ENCODE data around the gene KISS1R. TPM values are rescaled to one million over a fixed set of nuclear protein-coding genes. Genes with fewer than 3 reads are reported as not detected.

KISS1R gene
- total RNA-seq, 5 donors from 2014 or later (not counting 1 experiment from before 2014, with no cell fraction given) = 1.5 to 4.9 (median 2.8) TPM

DNA sequence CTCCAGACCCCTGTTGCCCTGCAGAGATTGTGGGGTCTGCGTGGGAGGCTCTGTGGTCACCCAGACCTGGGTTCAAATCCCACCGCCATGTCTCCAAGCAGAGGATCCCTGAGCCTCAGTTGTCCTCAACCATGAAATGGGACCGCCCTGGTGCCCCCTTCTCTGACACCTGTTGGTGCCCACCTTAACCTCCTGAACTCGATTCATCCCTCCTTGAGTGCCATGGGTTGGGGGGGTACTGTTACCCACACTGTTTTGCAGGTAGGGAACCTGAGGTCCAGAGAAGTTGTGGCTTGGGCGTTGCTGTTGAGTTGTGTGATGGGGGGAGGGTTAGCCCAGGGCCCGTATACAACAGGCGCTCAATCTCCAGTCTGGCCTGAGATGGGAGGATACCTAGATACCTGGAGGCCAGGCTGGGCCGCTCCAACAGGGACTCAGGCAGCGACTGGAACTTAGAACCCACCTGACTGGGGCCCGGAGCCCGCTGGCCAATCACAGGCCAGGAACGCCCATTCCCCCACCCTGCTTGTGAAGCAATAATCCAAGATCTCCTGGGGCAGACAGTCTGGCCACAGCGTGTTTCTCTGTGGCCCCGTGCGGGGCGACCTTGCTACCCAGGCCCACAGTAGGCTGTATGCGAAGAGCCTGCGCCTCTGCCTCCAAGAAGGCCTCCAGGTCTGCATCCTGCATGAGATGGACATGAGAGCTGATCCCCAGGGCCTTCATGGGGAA, 11.5 kb downstream of the KISS1R start:
- H3K4me1 ChIP-seq (ENCODE audit: control insufficient read depth in 1 of 2, extremely low read depth in 1 of 2, insufficient read depth in 2 of 2, low read length in 2 of 2) = peaks cover 7 to 54% of the 10 kb centered on the region in 2 experiments
- POLR2A ChIA-PET = no interaction called here

DNA sequence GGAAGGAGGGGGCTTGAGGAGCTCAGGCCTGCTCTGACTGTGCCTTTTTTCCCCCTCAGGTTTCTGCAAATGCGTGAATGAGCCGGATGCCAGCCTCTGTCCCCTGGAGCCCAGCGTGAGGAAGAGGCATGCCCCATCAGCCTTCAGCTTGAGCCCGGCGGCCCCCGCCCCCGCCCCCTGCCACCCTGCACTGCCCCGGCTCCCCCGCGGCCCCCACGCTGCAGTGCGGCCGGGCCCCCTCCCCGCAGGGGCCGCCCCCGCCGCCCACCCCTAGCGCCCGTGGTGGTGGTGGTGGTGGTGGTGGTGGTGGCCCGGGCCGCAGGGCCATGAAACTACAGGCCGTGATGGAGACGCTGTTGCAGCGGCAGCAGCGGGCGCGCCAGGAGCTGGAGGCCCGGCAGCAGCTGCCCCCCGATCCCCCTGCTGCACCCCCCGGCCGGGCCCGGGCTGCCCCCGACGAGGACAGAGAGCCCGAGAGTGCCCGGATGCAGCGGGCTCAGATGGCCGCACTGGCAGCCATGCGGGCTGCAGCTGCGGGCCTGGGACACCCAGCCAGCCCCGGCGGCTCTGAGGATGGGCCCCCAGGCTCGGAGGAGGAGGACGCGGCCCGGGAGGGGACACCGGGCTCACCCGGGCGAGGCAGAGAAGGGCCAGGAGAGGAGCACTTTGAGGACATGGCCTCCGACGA, 12.2 kb downstream of the KISS1R start:
- Histone ChIP-seq H3K36me3 (ENCODE audit: control insufficient read depth in 2 of 2, extremely low read depth in 1 of 2, insufficient read depth in 1 of 2, low read length in 1 of 2) (no peaks in the 10 kb centered on the region), H3K4me3 (ENCODE audit: control insufficient read depth in 1 of 2, extremely low read depth in 1 of 2, low read length in 1 of 2) (no peak overlapping the region), H3K27me3 (replicated peaks in 1 of 2; ENCODE audit: control insufficient read depth in 2 of 2, extremely low read depth in 1 of 2, insufficient read depth in 2 of 2, low read length in 1 of 2) (no peaks in the 10 kb centered on the region), H3K4me1 (ENCODE audit: control insufficient read depth in 1 of 2, extremely low read depth in 1 of 2, insufficient read depth in 2 of 2, low read length in 2 of 2) (peaks cover 7 to 48% of the 10 kb centered on the region in 2 experiments), H3K9me3 (no peaks in the 10 kb centered on the region), H3K27ac (ENCODE audit: low read length) (no peak overlapping the region)
- Mint-ChIP-seq H3K36me3 (no peaks in the 10 kb centered on the region), H3K27me3 (no peaks in the 10 kb centered on the region), H3K4me3 (no peak overlapping the region), H3K9me3 (no peaks in the 10 kb centered on the region), H3K27ac (no peak overlapping the region), H3K4me1 (peaks cover 17 to 20% (median 19%) of the 10 kb centered on the region in 3 donors)
- POLR2A ChIA-PET = no interaction called here
- WGBS (ENCODE audit: insufficient coverage) = 94% methylated on average over 17 of the region's 51 CpGs
- DNase-seq (no peak), ATAC-seq (replicated peaks in 1 of 4) (no peak)
- CTCF ChIA-PET = no interaction called here

More for the DNA sequence above, 11.5 kb downstream of the KISS1R start:
- Mint-ChIP-seq H3K36me3 (no peaks in the 10 kb centered on the region), H3K9me3 (no peaks in the 10 kb centered on the region), H3K4me3 (peak overlapping the region in 2 of 3 donors; percentile 9 to 78), H3K27ac (no peak overlapping the region), H3K4me1 (peaks cover 19 to 21% (median 20%) of the 10 kb centered on the region in 3 donors), H3K27me3 (no peaks in the 10 kb centered on the region)
- CTCF ChIA-PET = no interaction called here
- whole genome bisulfite sequencing (ENCODE audit: insufficient coverage) = 92% methylated on average over 14 of the region's 18 CpGs
- H3K4me3 ChIP-seq (ENCODE audit: control insufficient read depth in 1 of 2, extremely low read depth in 1 of 2, low read length in 1 of 2) = no peak overlapping the region
- H3K27ac ChIP-seq (ENCODE audit: low read length) = no peak overlapping the region
- H3K9me3 ChIP-seq = no peaks in the 10 kb centered on the region
- H3K27me3 ChIP-seq (replicated peaks in 1 of 2; ENCODE audit: control insufficient read depth in 2 of 2, extremely low read depth in 1 of 2, insufficient read depth in 2 of 2, low read length in 1 of 2) = no peaks in the 10 kb centered on the region
- DNase-seq (no peak), ATAC-seq (replicated peaks in 1 of 4) (no peak)
- no peaks in the 10 kb centered on the region for H3K36me3 ChIP-seq (ENCODE audit: control insufficient read depth in 2 of 2, extremely low read depth in 1 of 2, insufficient read depth in 1 of 2, low read length in 1 of 2)

DNA sequence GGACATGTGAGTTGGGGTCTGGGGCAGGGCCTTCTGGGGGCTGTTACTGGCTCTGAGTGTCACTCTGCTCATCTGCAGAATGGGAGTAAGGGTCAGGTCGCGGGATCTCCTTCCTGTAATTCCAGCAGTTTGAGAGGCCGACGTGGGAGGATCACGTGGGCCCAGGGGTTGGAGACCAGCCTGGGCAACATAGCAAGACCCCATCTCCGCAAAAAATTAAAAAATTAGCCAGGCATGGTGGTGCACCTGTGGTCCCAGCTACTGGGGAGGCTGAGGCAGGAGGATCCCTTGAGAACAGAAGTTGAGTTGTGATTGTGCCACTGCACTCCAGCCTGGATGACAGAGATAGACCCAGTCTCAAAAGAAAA, 12.7 kb downstream of the KISS1R start:
- Histone ChIP-seq H3K27me3 (replicated peaks in 1 of 2; ENCODE audit: control insufficient read depth in 2 of 2, extremely low read depth in 1 of 2, insufficient read depth in 2 of 2, low read length in 1 of 2) (no peaks in the 10 kb centered on the region), H3K4me1 (ENCODE audit: control insufficient read depth in 1 of 2, extremely low read depth in 1 of 2, insufficient read depth in 2 of 2, low read length in 2 of 2) (peaks cover 7 to 43% of the 10 kb centered on the region in 2 experiments), H3K27ac (ENCODE audit: low read length) (no peak overlapping the region), H3K36me3 (ENCODE audit: control insufficient read depth in 2 of 2, extremely low read depth in 1 of 2, insufficient read depth in 1 of 2, low read length in 1 of 2) (no peaks in the 10 kb centered on the region), H3K9me3 (no peaks in the 10 kb centered on the region), H3K4me3 (ENCODE audit: control insufficient read depth in 1 of 2, extremely low read depth in 1 of 2, low read length in 1 of 2) (no peak overlapping the region)
- Mint-ChIP-seq H3K4me3 (no peak overlapping the region), H3K36me3 (no peaks in the 10 kb centered on the region), H3K27me3 (no peaks in the 10 kb centered on the region), H3K9me3 (no peaks in the 10 kb centered on the region), H3K27ac (no peak overlapping the region), H3K4me1 (peaks cover 16 to 19% (median 18%) of the 10 kb centered on the region in 3 donors)
- POLR2A ChIA-PET = no interaction called here
- WGBS (ENCODE audit: insufficient coverage) = 100% methylated on average over 6 of the region's 6 CpGs
- ATAC-seq (replicated peaks in 1 of 4) = no peak
- CTCF ChIA-PET = no interaction called here
- DNase-seq = no peak

DNA sequence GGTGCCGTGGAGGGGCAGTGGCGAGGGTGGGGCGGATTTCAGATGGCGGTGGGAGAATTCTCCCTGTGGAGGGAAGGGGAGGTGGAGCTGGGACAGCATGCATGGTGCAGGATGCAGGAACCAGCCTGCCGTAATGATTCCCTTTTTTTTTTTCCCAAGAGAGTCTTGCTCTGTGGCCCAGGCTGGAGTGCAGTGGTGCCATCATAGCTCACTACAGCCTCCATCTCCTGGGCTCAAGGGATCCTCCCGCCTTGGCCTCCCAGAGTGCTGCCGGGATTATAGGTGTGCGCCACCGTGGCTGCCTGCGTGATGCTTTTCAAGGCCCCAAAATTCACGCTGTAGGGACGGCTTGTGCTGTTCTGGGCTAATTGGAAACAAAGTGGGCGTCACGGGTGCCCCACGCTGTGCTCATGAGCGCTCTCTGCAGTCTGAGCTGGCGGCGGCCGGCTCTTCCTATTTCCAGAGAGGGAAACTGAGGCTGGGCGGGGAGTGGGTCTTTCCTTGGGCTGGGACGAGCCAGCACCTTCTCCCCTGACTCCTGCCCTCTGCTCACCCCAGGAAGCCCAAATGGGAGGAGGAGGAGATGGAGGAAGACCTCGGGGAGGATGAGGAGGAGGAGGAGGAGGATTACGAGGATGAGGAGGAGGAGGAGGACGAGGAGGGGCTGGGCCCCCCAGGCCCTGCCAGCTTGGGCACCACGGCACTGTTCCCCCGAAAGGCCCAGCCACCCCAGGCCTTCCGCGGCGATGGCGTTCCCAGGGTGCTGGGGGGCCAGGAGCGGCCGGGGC, 14.9 kb downstream of the KISS1R start:
- peaks cover 7 to 32% of the 10 kb centered on the region in 2 experiments for H3K4me1 ChIP-seq (ENCODE audit: control insufficient read depth in 1 of 2, extremely low read depth in 1 of 2, insufficient read depth in 2 of 2, low read length in 2 of 2)
- H3K27ac Mint-ChIP-seq = no peak overlapping the region
- H3K9me3 Mint-ChIP-seq = no peaks in the 10 kb centered on the region

DNA sequence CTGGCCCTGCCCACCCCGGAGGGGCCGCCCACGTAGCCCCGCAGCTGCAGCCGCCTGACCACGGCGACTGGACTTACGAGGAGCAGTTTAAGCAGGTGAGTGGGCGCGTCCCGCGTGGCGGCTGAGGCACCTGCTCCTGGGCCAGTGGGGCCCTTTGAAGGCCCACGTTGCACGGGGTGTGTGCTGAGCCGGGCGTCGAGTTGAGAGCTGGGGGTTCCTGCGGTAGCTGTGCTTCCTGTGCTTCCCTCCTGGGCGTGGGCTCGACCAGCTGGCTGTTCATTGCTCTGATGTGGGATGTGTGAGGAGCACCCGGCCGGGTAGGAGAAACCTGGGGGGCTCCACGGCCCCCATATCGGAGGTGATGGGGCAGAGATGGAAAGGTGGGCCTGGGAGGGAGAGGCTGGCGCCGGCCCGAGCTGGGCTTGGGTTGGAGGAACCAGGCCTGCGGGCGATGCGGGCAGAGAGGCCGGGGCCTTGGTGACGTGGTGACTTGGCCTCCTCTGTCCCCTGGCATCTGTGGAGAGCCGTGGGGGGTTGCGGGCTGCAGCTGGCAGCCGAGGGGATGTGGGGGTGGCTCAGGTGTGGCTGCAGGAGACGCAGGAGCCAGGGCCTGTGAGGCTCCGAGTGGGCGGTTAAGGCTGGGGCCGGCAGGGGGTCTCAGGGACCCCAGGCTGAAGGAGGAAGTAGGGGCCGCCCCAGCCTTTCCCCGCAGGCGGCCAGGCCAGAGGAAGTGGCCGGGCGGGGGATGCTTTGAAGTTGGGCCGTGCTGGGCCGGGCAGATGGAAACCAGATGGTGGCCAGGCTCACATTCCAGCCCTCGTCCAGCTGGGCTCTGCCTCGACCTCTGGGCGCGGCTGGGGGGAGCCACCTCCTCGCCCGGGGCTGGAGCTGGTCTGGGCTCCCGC, 15.8 kb downstream of the KISS1R start:
- POLR2A ChIA-PET = no interaction called here
- no peaks in the 10 kb centered on the region for H3K27me3 ChIP-seq (replicated peaks in 1 of 2; ENCODE audit: control insufficient read depth in 2 of 2, extremely low read depth in 1 of 2, insufficient read depth in 2 of 2, low read length in 1 of 2)
- peak overlapping the region; percentile 63 to 72 for H3K27ac Mint-ChIP-seq
- H3K36me3 ChIP-seq (ENCODE audit: control insufficient read depth in 2 of 2, extremely low read depth in 1 of 2, insufficient read depth in 1 of 2, low read length in 1 of 2) = no peaks in the 10 kb centered on the region
- H3K9me3 ChIP-seq = no peaks in the 10 kb centered on the region
- peaks cover 7 to 32% of the 10 kb centered on the region in 2 experiments for H3K4me1 ChIP-seq (ENCODE audit: control insufficient read depth in 1 of 2, extremely low read depth in 1 of 2, insufficient read depth in 2 of 2, low read length in 2 of 2)
- ATAC-seq (replicated peaks in 1 of 4) (peak; percentile 74 to 88 (median 79)), DNase-seq (peak in 18 of 35 experiments; percentile 35 to 67 (median 48))
- peaks cover 3% of the 10 kb centered on the region for H3K36me3 Mint-ChIP-seq
- CTCF ChIA-PET = no interaction called here
- H3K27ac ChIP-seq (ENCODE audit: low read length) = no peak overlapping the region
- no peaks in the 10 kb centered on the region for H3K27me3 Mint-ChIP-seq
- WGBS (ENCODE audit: insufficient coverage) = 23% methylated on average over 53 of the region's 54 CpGs
- H3K4me3 ChIP-seq (ENCODE audit: control insufficient read depth in 1 of 2, extremely low read depth in 1 of 2, low read length in 1 of 2) = peak overlapping the region; percentile 30 to 41
- H3K9me3 Mint-ChIP-seq = peaks cover 0 to 3% (median 0%) of the 10 kb centered on the region in 3 donors
- peaks cover 26 to 31% (median 29%) of the 10 kb centered on the region in 3 donors for H3K4me1 Mint-ChIP-seq
- peak overlapping the region; percentile 59 to 80 (median 72) for H3K4me3 Mint-ChIP-seq

More for the DNA sequence above, 14.9 kb downstream of the KISS1R start:
- H3K4me3 Mint-ChIP-seq = peak overlapping the region in 2 of 3 donors; percentile 37 to 80
- no peaks in the 10 kb centered on the region for H3K27me3 Mint-ChIP-seq
- no peaks in the 10 kb centered on the region for H3K36me3 Mint-ChIP-seq
- H3K36me3 ChIP-seq (ENCODE audit: control insufficient read depth in 2 of 2, extremely low read depth in 1 of 2, insufficient read depth in 1 of 2, low read length in 1 of 2) = no peaks in the 10 kb centered on the region
- CTCF ChIA-PET = no interaction called here
- POLR2A ChIA-PET = no interaction called here
- peak overlapping the region in 1 of 2 donors; percentile 41 for H3K4me3 ChIP-seq (ENCODE audit: control insufficient read depth in 1 of 2, extremely low read depth in 1 of 2, low read length in 1 of 2)
- H3K27ac ChIP-seq (ENCODE audit: low read length) = no peak overlapping the region
- H3K27me3 ChIP-seq (replicated peaks in 1 of 2; ENCODE audit: control insufficient read depth in 2 of 2, extremely low read depth in 1 of 2, insufficient read depth in 2 of 2, low read length in 1 of 2) = no peaks in the 10 kb centered on the region
- peak in 1 of 4 experiments; percentile 12 for ATAC-seq (replicated peaks in 1 of 4)
- H3K4me1 Mint-ChIP-seq = peaks cover 19 to 23% (median 23%) of the 10 kb centered on the region in 3 donors
- no peak for DNase-seq
- WGBS (ENCODE audit: insufficient coverage) = 69% methylated on average over 24 of the region's 32 CpGs
- H3K9me3 ChIP-seq = no peaks in the 10 kb centered on the region

All from T-cell (primary cell).